LNCaP clone FGC (cell line): ENCODE data around the gene RAMP3.

Experiments used
- DNase-seq: peaks from one replicate; pipeline ENCODE4 v3.0.0-alpha.2; 2011; ENCODE audit warnings: low read depth
- H3K4me3 ChIP-seq: 2 replicates; pipeline ENCODE4 v1.5.1; 2011; ENCODE audit warnings: mild to moderate bottlenecking, low read depth, low read length, control low read depth
- TF ChIP-seq, protein P1 (sequence below): IDR thresholded peaks from 2 replicates; pipeline ENCODE4 v1.5.1; 2012; ENCODE audit warnings: mild to moderate bottlenecking; ENCODE audit not compliant: control insufficient read depth, insufficient read depth; ENCODE audit errors: extremely low read depth

RAMP3 gene

DNA sequence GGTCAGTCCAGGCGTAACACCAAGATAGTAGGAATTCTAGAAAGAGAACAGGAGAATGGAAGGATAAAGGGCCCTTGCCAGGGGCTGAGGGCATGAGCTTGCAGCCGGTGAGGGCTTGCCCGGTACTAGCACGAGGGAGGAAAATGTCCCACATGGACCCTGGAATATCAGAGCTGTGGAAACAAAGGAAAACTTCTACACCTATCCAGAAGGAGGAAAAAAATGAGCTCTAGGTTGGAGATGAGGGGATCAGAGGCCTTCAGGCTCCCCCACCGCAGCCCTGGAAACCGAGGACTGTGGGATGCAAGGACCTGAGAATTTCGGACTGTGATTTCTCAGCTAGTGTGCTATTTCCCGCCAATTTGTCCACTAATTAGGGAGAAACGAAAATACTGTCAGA, 22.1 kb downstream of the RAMP3 start:
- no peak for DNase-seq
- no peak overlapping the region for H3K4me3 ChIP-seq
- TF ChIP-seq, protein P1, sequence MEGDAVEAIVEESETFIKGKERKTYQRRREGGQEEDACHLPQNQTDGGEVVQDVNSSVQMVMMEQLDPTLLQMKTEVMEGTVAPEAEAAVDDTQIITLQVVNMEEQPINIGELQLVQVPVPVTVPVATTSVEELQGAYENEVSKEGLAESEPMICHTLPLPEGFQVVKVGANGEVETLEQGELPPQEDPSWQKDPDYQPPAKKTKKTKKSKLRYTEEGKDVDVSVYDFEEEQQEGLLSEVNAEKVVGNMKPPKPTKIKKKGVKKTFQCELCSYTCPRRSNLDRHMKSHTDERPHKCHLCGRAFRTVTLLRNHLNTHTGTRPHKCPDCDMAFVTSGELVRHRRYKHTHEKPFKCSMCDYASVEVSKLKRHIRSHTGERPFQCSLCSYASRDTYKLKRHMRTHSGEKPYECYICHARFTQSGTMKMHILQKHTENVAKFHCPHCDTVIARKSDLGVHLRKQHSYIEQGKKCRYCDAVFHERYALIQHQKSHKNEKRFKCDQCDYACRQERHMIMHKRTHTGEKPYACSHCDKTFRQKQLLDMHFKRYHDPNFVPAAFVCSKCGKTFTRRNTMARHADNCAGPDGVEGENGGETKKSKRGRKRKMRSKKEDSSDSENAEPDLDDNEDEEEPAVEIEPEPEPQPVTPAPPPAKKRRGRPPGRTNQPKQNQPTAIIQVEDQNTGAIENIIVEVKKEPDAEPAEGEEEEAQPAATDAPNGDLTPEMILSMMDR = no peak

- no peak overlapping the region for H3K4me3 ChIP-seq
- DNase-seq = no peak
- TF ChIP-seq, protein P1 = no peak
Measured at GRCh38 chr7:45180084-45180986, 22.7 kb downstream of the RAMP3 start.

GRCh38 chr7:45181286-45181960, 23.8 kb downstream of the RAMP3 start:
- H3K4me3 ChIP-seq = no peak overlapping the region
- TF ChIP-seq, protein P1 = no peak
- DNase-seq = no peak

GRCh38 chr7:45181991-45182855, 24.6 kb downstream of the RAMP3 start:
- no peak overlapping the region for H3K4me3 ChIP-seq
- no peak for DNase-seq
- TF ChIP-seq, protein P1 = no peak

DNA sequence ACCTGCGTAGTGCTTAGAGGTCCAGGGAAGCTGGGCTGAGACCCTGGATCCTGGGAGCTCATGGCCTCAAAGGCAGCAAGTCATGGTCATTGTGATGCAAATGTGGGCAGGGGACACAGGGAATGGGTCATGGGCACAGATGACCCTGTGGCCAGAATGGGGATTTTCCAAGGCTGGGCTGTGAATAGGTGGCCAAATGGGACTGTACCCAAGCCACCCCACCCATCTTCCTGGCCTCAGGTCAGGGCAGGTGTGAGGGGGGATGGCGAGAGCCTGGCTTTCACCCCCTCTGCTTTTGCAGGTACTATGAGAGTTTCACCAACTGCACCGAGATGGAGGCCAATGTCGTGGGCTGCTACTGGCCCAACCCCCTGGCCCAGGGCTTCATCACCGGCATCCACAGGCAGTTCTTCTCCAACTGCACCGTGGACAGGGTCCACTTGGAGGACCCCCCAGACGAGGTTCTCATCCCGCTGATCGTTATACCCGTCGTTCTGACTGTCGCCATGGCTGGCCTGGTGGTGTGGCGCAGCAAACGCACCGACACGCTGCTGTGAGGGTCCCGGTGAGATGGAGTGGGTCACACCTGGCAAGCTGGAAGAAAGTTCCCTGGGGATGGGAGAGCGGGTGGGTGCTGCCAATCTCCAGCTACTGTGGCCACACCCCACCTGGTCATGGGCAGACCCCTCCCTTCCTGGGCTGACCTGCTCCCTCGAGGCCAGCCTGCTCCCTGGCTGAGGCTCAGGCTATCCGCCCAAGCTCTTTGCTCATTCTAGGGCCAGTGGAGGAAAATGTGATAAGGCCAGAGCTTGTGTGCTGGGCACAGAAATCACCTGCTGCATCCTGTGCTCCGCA, 25.5 kb downstream of the RAMP3 start:
- no peak for DNase-seq
- TF ChIP-seq, protein P1 = no peak
- H3K4me3 ChIP-seq = no peak overlapping the region

- no peak overlapping the region for H3K4me3 ChIP-seq
- TF ChIP-seq, protein P1 = no peak
- DNase-seq = no peak
Measured at GRCh38 chr7:45183711-45184210, 26.2 kb downstream of the RAMP3 start.
